G401 (cell line): ENCODE measurements around the gene ONECUT3. TPM values are rescaled to one million over a fixed set of nuclear protein-coding genes. Genes with fewer than 3 reads are reported as not detected.

Experiments
- DNase-seq: peaks from one replicate; pipeline ENCODE4 v3.0.0-alpha.2; 2015; ENCODE audit warnings: low spot score
- in situ Hi-C: cut with HindIII; loops from 2 replicates; pipeline ENCODE4 v1.10.0; 2016; ENCODE audit warnings: low sequenced_read_pairs, mixed read lengths
- total RNA-seq: library from RNA; depleted of rRNA; stranded (reverse); fragments of >200 nt; shearing (Covaris generic); gene quantifications from 2 replicates; pipeline ENCODE4 v1.2.3, GENCODE V29; 2014

The ONECUT3 gene
- total RNA-seq, 1 experiment from 2014 or later, result not detected

GRCh38 chr19:1808395-1808731, 55.1 kb downstream of the ONECUT3 start:
- in situ Hi-C loops, result no loop called here
- no peak for DNase-seq

GRCh38 chr19:1809678-1810077, 56.4 kb downstream of the ONECUT3 start:
- in situ Hi-C loops, result no loop called here

GRCh38 chr19:1810439-1811160, 57.3 kb downstream of the ONECUT3 start:
- no peak for DNase-seq
- in situ Hi-C loops, result no loop called here

More at GRCh38 chr19:1809678-1810077, 56.4 kb downstream of the ONECUT3 start:
- DNase-seq, result no peak

- in situ Hi-C loops, result no loop called here
Measured at GRCh38 chr19:1811472-1811894, 58.2 kb downstream of the ONECUT3 start.

GRCh38 chr19:1811942-1812425, 58.7 kb downstream of the ONECUT3 start, which contains the start of gene ATP8B3:
TSS of gene ATP8B3 (minus strand) at chr19:1812276. CDS start at chr19:1811736, 540 bp downstream.
- no peak for DNase-seq
- in situ Hi-C loops, result no loop called here

More at GRCh38 chr19:1811472-1811894, 58.2 kb downstream of the ONECUT3 start:
- DNase-seq, result peak; percentile 23

GRCh38 chr19:1812426-1813191, 59.3 kb downstream of the ONECUT3 start:
- in situ Hi-C loops, result no loop called here
- DNase-seq, result peak; percentile 84

- no peak for DNase-seq
- in situ Hi-C loops, result no loop called here
Measured at GRCh38 chr19:1813192-1814182, 60.2 kb downstream of the ONECUT3 start.

- in situ Hi-C loops, result no loop called here
Measured at GRCh38 chr19:1814391-1814790, 61.1 kb downstream of the ONECUT3 start.

GRCh38 chr19:1814833-1815604, 61.7 kb downstream of the ONECUT3 start:
- no peak for DNase-seq
- in situ Hi-C loops, result no loop called here

More at GRCh38 chr19:1814391-1814790, 61.1 kb downstream of the ONECUT3 start:
- DNase-seq, result no peak

GRCh38 chr19:1815605-1816529, 62.6 kb downstream of the ONECUT3 start:
- DNase-seq, result no peak
- in situ Hi-C loops, result no loop called here

- in situ Hi-C loops, result no loop called here
- DNase-seq, result no peak
Measured at GRCh38 chr19:1816530-1817298, 63.4 kb downstream of the ONECUT3 start.

GRCh38 chr19:1817553-1818179, 64.4 kb downstream of the ONECUT3 start:
- no peak for DNase-seq
- in situ Hi-C loops, result no loop called here

- in situ Hi-C loops, result no loop called here
- no peak for DNase-seq
Measured at GRCh38 chr19:1818549-1819195, 65.4 kb downstream of the ONECUT3 start.

- in situ Hi-C loops, result no loop called here
- DNase-seq, result no peak
Measured at GRCh38 chr19:1819341-1820255, 66.3 kb downstream of the ONECUT3 start.

GRCh38 chr19:1822210-1822609, 68.9 kb downstream of the ONECUT3 start:
- in situ Hi-C loops, result no loop called here
- peak; percentile 79 for DNase-seq
